NCI-H345 treated with DMSO at 0.1 percent for 48 hours (cell line): ENCODE results near the gene RGP1.

ENCODE experiments used
- DNase-seq: peaks from one replicate; lab custom pipeline; 2025; ENCODE audit not compliant: unreplicated experiment; lab: John Stamatoyannopoulos, UW

RGP1 gene

DNA sequence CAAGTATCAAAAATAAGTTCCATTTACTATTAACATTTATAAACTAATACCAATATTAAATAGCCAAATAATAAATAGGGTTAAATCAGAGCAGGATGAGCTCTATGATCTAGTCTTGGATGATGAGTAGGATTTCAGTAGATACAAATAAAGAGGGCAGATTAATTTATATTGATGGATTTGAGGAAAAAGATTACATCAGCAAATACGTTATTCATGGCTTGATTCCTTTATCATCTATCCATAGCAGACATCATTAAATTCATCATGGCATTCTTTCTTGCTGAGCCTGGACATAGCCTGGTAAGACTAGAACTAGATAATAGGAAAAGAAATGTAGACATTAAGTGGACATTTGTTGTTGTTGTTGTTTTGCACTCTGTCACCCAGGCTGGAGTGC lies 18.4 kb downstream of the RGP1 start:
- DNase-seq: no peak

- DNase-seq: no peak
Measured at GRCh38 chr9:35769763-35770162, 20.7 kb downstream of the RGP1 start.

DNA sequence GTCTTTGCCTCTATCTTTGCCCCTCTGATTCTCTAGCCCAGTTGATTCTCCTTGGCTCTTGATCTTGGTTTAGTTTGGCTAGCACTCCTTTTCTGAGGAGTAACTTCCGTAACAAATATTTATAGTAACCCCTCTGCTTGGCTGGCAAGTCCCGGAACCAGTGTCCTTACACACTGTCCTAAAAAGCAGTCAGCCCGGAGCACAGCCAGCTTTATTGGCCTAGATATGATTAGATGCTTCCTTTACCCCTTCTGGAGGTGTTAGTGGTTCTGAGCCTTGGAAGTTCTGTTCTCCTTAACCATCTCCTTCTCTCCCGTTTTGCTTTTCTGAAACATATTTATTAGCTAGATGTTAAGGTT lies 22.0 kb downstream of the RGP1 start:
- no peak for DNase-seq

DNA sequence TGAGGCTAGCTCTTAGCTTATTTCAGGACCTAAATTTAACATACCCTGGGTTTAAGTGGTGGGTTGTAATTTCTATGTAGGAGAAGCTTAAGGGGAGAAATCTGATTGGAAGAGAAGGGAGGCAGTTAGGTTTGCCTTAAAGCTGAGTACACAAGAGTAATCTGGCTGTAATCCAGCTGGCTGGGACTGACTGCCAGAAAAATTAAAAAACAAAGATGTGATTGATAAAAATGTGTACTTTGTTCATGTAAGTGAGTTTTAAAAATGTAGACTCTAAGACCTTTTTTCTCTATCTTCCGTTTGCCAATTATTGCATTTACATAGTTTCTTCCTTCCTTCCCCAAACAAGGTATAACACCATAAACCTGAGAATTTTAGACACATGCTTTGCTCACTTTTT lies 22.4 kb downstream of the RGP1 start:
- DNase-seq: peak; percentile 53

GRCh38 chr9:35771943-35772342 lies 22.9 kb downstream of the RGP1 start:
- no peak for DNase-seq

GRCh38 chr9:35774907-35775635 lies 26.0 kb downstream of the RGP1 start:
- peak; percentile 26 for DNase-seq

- DNase-seq: peak; percentile 90
Measured at GRCh38 chr9:35776018-35776417, 26.9 kb downstream of the RGP1 start.

DNA sequence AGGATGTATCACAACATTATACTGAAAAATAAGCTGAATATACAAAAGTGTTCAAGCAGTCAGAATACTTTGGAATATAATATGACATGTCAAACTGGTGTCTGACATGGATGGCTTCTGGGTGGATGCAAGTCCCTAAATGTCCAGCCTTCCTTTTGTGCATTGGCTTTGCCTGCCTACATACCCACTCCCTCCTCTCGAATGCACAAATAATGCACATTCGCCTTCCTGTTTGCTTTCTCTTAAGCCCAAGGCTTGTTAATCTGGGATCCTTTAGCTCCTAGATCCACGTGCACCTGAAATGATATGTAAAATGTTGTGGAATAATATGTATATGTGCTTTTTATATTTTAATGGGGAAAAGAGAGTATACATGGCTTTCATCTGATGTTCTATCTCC lies 29.4 kb downstream of the RGP1 start:
- no peak for DNase-seq

DNA sequence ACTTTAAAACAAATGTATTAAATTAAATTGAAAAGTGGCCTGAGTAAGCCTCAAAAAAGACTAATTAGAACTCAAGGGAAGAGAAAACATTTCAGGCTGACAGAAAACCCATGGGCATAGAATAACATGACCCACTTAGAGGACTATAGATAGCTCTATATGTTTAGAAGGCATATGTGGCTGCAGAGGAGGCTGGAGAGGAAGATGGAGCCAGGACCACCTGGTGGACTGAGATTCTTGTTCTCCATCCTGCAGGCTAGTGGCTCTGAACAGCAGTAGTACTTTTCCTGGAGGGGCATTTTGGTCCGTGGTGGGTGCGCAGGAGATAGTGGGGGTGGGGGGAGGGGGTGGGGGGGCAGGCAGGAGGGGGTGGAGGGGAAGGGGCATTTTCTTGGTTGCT lies 32.0 kb downstream of the RGP1 start:
- no peak for DNase-seq

GRCh38 chr9:35783418-35783817 lies 34.3 kb downstream of the RGP1 start:
- DNase-seq: no peak

GRCh38 chr9:35789541-35789940 lies 40.5 kb downstream of the RGP1 start:
- no peak for DNase-seq

DNA sequence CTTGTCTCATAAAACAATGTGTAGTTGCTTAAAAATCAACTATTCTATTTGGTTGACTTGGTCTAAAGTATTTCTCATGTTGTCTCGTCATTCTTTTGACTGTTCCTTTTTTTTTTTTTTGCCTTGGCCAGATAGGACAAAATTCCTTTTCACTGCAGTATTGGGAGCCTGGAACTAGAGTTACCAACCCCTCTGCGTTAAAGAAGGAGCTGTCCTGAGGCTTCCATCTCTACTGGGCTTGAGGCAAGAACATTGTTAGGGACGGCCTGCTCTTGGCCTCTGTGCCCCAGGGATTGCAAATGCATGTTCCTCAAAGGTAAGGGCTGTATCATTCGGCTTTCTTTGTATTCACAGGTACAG lies 40.9 kb downstream of the RGP1 start:
- DNase-seq: no peak

DNA sequence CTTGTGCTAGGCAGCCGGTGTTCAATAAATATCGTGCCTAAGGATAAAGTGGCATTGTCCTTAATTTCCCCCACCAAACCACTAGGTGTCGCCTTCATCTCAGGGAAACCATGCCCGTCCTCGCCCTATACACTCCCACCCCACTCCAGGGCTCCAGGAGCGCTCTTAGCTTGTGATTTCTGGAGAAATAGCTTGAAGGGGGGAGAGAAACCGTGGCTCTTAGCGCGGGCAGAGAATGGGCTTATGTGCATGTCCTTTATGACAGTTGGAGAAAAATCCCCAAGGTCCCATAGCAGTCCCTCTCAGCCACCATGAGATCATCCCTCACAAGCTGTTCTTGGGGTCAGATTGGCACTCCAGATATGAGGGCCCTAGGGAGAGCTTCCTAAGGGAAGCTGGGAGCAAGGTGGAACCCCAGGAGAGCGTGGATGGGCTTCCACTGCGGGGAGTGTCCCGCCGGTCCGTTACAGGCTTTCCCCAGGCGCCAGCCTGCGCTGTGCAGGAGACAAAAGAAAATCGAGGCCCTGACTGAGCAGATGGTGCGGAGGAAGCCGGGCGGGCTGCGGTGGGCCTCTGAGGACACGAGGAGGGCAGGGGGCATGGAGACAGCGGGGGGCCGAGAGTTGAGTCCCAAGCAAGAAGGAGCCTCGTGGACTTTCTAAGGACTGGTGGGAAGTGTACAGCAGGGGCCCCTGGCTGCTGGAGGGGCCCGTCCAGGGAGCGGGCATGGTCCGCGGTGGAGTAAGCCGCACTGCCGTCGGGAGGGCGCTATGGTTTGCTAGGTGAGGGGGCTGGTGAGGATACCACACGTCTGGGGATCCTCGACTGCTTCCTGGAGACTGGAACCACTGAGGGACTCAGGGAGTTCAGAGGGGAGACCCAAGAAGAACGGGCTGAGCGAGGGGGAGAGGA lies 41.6 kb downstream of the RGP1 start:
- peak; percentile 61 for DNase-seq

DNA sequence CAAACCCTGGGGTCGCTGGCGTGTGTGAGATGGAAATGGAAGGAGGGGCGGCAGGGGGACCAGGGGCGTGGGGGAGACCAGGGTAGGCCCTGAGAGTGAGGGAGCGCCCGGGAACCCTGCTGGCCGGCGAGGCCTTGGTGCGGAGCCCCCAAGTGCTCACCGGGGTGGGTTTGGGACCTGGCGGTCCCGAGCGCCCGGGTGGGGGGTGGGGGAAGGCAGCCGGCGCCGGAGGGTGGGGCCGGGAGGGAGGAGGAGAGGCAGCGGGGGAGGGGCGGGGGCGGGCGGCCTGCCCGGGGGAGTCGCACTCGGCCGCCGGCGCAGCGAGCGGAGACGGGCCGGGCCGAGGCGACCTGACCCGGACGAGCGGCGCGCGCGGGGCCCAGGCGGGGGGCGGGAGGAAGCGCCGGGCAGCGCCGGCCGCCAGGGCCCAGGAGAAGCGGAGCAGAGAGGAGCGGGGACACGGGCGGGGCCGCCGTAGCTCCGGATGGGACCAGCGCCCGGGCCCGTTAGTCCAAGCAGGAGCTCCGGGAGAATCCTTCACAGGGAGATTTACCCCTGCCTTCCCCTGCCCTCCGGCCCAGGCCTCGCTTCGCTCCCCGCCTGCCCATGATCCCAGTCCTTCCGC lies 42.3 kb downstream of the RGP1 start, which contains the start of gene NPR2:
Gene NPR2 (plus strand): TSS at position 295 of the 625 bp plus-strand sequence. CDS start 818 bp downstream, outside the sequence.
- DNase-seq: no peak

DNA sequence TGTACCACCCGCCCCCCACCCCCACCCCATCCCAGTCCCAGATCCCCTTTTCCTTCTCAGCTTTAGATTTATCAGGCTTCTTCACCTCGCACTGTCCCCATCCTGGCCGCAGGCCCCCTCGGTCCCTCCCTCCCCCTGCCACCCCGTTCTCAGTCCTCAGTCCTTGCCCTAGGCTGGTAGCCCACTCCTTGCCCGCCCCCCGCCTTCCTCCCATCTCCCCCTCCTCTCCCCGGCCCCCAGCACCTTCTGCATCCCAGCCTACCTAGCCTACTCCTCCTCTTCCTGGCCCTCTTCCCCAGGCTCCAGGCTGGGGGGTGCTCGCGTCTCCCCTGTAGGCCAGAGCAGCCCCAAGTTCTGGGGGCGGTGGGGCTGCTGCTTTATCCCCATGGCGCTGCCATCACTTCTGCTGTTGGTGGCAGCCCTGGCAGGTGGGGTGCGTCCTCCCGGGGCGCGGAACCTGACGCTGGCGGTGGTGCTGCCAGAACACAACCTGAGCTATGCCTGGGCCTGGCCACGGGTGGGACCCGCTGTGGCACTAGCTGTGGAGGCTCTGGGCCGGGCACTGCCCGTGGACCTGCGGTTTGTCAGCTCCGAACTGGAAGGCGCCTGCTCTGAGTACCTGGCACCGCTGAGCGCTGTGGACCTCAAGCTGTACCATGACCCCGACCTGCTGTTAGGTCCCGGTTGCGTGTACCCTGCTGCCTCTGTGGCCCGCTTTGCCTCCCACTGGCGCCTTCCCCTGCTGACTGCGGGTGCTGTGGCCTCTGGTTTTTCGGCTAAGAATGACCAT lies 43.1 kb downstream of the RGP1 start:
- no peak for DNase-seq

DNA sequence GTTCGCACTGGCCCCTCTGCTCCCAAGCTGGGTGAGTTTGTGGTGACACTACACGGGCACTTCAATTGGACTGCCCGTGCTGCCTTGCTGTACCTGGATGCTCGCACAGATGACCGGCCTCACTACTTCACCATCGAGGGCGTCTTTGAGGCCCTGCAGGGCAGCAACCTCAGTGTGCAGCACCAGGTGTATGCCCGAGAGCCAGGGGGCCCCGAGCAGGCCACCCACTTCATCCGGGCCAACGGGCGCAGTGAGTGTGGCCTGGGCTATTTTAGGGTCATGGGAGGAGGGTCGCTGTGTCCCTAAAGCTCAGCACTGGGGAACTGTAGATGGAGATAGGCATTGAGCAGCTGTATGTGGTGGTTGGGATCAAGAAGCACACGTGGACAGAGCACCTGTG lies 43.7 kb downstream of the RGP1 start:
- DNase-seq: no peak

GRCh38 chr9:35793461-35793860 lies 44.4 kb downstream of the RGP1 start:
- DNase-seq: no peak

GRCh38 chr9:35795695-35796094 lies 46.6 kb downstream of the RGP1 start:
- no peak for DNase-seq

GRCh38 chr9:35797311-35798109 lies 48.4 kb downstream of the RGP1 start:
- no peak for DNase-seq

- DNase-seq: no peak
Measured at GRCh38 chr9:35798658-35799374, 49.7 kb downstream of the RGP1 start.
